Activated naive CD8-positive, alpha-beta T cell treated with anti-CD3 and anti-CD28 coated beads, Interleukin-2, amount 50 U/mL, for 16 hours (primary cell): Measurements from ENCODE around the gene ALDH9A1.
"Not testable (repeated sequence)": the region's sequence is repeated elsewhere in the genome, so short reads cannot be mapped to it uniquely, and the experiment has no call there.

Experiments
- DNase-seq: peaks from one replicate; pipeline ENCODE4 v3.0.0-alpha.2; 2020; ENCODE audit warnings: low read depth, low spot score

The ALDH9A1 gene

DNA sequence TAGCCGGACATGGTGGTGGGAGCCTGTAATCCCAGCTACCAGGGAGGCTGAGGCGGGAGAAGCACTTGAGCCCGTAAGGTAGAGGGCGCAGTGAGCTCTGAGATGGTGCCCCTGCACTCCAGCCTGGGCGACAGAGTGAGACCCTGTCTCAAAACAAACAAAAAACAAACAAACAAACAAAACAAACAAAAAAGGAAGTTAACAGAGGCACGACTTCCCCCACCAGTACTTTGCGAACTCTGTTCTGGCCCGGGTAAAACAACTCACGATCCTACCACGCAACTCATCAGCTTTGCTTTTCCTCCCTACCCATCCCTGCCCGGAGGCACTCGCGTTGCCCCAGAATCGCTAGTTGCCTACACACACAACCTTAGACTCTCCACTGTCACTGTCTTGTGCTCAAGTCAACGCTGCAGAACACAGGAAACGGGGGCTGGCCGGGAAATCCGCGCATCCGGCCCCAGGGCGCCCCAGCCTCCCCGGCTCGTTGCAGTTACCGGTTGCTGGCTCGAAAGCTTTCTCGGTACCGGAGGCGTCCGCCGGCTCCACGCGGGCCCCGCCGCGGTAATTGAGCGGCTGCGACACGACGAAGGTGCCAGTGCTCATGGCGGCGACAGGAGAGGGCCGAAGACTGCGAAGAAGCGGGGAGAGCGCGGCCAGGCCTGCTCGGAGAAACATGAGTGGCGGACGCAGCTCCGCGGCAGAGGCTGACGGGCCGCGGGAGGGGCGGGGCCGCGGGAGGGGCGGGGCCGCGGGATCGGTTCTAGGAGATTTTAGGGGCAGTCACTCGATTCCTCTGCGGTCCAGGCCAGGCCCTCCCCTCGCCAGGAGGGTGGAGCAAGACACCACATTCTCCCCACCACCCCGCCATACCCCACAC, at the start of gene ALDH9A1:
Gene ALDH9A1 (minus strand): TSS at position 682 of the 880 bp plus-strand sequence. CDS start 4 bp downstream, at position 678.
- DNase-seq: peak; percentile 73

DNA sequence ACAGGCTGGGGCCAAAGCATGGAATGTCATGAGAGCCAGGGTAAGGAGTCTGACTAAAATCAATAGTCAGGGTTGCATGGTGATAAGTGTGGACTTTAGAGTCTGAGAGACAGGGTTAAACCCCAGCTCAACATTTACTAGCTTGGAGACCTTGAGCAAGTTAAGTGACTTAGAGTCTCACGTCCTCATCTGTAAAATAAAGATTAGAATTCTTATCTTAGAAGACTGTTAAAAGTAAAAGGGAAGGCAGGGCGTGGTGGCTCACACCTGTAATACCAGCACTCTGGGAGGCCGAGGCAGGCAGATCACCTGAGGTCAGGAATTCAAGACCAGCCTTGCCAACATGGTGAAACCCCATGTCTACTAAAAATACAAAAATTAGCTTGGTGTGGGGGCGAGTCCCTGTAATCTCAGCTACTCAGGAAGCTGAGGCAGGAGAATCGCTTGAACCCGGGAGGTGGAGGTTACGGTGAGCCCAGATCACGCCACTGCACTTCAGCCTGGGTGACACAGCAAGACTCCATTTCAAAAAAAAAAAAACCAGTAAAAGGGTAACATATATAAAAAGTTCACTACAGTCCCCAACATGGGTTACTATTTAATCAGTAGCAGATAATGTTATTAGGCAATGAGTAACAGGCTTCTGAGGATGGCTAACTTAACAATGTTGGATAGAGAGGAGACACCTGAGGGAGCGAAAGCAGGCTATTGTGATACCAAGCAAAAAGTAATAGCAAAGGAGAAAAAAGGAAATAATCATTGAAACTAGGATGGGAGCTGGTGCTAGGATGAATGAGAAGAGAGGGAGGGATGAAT, 49.5 kb upstream of the ALDH9A1 start:
- DNase-seq: no peak

DNA sequence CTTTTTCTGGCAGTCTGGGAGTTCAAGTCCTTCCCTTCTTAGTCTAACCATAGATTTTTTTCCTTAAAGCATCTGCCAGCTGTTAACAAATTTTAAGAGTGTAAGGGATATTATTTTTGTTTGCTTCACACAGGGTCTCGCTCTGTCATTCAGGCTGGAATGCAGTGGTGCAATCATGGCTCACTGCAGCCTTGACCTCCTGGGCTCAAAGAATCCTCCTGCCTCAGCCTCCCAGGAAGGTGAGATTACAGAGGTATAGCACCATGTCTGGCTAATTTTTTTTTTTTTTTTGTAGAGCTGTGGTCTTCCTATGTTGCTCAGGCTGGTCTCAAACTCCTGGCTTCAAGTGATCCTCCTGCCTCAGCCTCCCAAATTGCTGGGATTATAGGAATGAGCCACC, 46.6 kb upstream of the ALDH9A1 start:
- DNase-seq: not testable (repeated sequence)

DNA sequence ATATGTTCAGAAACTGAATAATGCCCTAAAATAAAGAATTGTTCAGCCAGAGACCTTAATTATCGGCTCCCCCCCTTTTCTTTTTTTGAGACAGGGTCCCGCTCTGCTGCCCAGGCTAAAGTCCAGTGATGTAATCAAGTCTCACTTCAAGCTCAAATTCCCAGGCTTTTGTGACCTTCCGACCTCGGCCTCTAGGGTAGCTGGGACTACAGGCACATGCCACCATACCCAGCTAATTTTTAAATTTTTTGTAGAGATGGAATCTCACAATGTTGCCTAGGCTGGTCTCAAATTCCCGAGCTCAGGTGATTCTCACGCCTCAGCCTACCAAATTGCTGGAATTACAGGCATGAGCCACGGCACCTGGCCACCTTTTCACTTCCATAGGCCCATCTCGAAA, 43.8 kb upstream of the ALDH9A1 start:
- no peak for DNase-seq

DNA sequence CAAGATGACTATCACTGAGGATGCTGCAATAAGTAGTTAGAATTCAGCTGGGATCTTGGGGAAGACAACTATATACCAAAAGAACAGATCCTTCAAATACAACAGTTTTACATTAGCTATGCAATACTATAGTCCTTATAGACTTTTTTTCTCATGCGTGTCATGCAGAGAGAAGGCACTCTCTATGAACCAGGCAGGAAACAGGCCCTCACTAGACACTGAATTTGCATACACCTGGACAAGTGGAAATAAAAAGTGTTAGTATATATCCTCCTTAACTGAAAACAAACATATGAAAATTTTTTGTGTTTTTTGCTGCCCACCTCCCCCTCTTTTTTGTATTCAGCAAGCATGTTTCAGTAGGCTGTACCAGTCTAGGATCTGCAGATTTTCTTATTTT, 40.4 kb upstream of the ALDH9A1 start:
- DNase-seq: no peak

DNA sequence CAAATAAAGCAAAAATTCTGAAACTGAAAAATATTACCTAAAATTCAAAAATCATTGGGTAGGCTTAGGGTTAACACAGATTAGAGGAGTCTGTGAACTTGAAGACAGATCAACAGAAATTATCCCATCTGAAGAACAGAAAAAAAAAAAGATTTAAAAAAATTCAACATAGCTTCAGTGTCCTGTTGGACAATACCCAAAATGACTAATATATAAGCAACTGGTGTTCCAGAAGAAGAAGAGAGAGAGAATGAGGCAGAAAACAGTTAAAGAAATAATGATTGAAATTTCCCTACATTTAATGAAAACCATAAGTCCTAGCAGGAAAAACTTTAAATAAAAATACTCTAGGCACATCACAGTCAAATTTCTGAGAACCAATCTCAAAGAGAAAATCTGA, 38.8 kb upstream of the ALDH9A1 start:
- DNase-seq: no peak

DNA sequence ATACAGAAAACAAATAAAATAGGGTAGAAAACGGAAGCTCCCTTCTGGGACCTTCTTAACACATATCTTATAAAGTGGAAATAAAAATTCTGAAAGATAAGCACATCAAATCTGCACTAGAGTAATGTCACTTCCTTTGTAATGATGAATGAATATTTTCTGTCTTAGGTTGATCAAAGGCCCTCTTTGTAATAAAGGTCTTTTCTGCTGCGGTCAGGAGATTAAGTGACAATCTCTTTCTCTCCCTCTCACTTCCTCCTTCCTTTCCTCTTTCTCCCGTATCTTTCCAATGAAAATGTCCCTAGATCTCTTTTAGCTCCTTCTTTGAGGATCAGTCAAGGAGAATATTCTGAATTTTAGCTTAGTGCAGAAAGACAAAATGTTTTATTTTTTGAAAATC, 36.5 kb upstream of the ALDH9A1 start:
- no peak for DNase-seq

DNA sequence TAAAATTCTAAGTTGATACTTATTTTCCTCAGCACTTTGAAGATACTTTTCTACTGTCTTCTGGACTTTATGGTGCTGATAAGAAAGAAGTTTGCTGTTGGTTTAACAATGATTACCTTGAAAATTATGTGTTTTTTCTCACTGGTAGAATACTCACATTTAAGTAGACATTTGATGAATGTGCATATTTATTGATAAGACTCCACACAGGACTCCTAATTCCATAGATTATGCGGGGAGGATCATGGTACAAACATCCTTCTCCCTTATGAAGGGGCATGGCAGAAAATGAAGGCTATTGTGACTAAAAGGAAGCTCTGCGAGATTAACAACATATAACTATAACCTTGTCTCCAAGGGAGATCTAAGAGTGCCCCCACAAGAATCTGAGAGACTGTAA, 28.5 kb upstream of the ALDH9A1 start:
- DNase-seq: no peak

DNA sequence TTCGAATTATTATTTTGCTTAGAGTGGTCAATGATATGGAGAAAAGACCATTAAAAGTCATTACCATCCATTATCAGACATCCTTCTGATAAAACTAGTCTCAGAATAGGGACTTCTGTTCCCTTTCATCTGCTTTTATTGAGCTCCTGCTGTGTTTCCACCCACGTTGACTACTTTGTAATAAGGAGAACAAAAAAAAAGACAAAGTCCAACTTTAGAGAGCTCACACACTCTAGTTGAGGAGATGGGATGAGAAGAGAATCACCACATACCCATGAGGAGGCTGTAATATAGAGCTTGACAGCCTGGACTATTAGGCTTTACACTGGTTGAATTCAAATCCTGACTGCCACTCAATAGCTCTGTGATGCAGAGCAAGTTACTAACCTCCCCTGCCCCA, 27.8 kb upstream of the ALDH9A1 start:
- no peak for DNase-seq

DNA sequence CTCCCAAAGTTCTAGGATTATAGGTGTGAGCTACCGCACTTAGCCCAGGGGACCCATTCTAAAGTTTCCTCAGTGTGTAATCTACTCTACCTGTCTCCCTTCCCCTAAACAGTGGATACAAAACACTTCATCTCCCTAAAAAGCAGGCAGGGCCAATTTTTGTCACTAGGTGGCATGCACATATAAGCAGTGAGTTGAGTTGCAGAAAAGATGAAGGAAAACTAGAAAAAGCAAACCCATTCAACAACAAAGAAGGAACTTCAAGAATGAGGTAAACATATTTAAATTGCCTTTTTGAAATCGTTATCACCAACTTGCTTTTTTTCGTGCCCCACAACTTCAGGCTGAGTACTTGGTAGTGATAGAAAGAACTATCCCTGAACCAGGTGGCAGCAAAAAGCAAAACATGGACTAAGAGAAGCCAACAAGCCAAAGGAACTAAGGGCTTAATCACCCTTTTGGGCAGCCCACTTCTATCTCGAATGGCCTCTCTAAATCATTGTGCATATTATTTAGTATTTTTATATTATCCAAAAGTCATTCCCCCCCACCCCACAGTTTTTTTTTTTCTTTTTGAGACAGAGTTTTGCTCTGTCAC, 19.7 kb upstream of the ALDH9A1 start:
- no peak for DNase-seq

DNA sequence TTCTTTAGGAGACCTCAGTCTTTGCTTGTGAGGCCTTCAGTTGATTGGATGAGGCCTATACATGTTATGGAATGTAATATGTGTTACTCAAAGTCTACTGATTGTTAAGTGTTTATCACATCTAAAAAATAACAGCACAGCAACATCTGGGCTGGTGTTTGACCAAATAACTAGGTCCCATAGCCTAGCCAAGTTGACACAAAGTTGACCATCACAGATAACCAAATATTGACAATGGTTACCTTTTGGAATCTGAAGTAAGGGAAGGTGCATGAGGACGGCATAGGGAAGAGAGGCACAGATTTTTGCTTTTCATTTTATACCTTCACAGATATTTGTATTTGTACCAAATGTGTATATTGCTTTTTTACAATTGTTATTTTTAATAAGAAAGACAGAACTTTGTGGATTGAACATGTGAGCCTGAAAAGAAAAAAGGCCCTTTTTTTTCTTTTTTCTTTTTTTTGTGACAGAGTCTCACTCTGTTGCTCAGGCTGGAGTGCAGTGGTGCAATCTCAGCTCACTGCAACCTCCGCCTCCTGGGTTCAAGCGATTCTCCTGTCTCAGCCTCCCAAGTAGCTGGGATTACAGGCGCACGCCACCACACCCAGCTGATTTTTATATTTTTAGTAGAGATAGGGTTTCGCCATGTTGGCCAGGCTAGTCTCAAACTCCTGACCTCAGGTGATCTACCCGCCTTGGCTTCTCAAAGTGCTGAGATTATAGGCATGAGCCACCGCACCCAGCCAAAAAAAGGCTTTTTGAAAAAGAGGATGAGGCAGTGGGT, 18.1 kb upstream of the ALDH9A1 start:
- DNase-seq: not testable (repeated sequence)

DNA sequence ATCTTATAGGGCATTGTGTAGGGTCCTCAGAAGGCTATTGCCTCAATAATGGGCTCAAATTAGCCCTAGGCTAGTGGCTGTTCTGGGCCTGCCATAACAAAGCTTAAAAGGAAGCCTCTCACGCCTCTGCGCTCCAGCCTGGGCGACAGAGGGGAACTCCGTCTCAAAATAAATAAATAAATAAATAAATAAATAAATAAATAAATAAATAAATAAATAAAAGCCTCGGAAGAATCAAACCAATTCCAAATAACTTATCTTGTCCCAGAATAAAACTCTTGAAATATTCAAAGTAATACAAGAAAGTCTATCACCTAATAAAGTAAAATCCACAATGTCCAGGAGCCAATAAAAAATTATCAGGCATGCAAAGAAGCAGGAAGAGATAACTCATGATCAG, 14.4 kb upstream of the ALDH9A1 start:
- no peak for DNase-seq

DNA sequence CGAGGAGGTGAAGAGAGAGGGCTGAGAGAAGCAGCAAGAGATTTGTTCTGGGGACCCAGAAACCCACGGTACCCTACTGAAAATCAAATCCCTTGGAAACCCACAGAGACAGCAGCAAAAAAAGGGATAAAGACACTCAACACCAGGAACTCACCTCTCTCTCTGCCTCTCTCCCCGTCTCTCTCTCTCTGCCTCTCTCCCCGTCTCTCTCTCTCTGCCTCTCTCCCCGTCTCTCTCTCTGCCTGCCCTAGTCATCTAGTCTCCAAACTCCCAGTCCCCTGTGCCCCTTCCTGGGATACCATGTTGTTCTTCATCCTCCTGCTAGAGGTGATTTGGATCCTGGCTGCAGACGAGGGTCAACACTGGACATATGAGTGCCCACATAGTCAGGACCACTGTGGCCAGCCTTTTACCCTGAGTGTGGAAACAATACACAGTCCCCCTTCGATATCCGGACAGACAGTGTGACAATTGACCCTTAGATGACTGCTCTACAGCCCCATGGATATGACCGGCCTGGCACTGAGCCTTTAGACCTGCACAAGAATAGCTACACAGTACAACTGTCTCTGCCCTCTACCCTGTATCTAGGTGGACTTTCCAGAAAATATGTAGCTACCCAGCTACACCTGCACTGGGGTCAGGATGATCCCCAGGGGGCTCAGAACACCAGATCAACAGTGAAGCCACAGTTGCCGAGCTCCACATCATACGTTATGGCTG, 9.8 kb upstream of the ALDH9A1 start:
- DNase-seq: no peak

DNA sequence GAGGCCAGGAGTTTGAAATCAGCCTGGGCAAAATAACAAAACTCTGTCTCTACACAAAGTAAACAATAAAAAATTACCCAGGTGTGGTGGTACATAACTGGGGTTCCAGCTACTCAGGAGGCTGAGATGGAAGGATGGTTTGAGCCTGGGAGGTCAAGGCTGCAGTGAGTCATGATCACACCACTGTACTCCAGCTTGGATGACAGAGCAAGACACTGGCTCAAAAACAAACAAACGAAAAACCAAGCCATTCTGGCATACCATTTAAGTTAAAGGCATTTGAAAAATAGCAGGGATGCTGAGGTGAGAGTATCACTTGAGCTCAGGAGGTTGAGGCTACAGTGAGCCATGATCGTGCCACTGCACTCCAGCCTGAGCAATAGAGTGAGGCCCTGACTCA, 5.3 kb upstream of the ALDH9A1 start:
- DNase-seq: no peak

DNA sequence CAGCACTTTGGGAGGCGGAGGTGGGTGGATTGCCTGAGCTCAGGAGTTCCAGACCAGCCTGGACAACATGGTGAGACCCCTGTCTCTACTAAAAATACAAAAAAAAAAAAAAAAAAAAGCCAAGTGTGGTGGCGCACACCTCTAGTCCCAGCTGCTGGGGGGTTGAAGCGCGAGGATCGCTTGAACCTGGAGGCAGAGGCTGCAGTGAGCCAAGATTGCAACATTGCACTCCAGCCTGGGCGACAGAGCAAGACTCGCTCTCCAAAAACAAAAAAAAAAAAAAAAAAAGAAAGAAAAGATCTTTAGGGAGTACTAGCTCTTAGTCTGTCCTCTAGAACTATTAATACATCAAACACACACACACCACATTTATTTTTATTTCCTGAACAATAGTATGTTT, 3.6 kb upstream of the ALDH9A1 start:
- not testable (repeated sequence) for DNase-seq

DNA sequence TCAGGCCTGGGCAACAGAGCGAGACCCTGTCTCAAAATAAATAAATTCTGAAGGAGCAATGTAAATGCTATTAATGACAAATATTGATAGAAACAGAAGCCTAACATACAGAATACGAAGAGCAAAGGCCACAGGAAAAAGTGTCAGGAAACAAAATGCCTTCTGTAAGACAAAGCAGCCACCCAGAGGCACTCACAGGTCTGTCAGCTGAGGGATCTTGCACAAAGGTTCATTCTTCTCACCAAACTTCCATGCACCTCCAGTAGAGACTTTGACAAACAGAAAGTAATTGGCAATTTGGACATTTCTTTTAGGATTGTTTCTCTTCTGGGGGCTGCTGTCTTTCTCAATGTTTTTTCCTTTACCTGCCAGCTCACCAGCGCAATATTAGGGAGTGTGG, 1.2 kb upstream of the ALDH9A1 start:
- no peak for DNase-seq

DNA sequence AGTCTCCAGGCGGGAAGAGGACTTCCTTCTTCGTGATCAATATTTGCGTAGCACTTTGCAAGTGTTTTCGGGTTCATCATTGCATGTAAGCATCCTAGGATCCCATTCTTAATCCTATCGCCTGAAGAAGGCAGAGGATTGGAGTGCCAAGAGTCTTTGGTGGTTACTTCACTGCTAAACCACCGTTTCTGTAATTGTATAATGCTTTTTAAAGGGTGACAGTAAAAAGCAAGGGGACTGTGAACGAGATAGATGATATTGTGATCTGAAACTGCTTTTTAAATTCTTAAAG, 345 bp upstream of the ALDH9A1 start:
- DNase-seq: no peak

DNA sequence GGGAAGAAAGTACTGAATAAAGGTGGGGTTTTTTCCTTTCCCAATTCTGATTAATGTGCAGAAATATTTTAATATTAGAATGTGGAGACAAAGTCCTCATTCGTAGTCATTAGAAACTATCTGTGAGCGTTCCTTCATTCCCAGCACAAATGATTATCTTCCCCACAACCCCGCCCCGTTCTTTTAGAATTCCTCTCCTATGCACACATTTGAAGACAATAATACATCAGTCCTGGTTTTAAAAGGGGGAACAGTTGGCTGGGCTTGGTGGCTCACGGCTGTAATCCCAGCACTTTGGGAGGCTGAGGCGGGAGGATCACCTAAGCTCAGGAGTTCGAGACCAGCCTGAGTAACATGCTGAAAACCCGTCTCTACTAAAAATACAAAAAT, 876 bp downstream of the ALDH9A1 start:
- DNase-seq: no peak

DNA sequence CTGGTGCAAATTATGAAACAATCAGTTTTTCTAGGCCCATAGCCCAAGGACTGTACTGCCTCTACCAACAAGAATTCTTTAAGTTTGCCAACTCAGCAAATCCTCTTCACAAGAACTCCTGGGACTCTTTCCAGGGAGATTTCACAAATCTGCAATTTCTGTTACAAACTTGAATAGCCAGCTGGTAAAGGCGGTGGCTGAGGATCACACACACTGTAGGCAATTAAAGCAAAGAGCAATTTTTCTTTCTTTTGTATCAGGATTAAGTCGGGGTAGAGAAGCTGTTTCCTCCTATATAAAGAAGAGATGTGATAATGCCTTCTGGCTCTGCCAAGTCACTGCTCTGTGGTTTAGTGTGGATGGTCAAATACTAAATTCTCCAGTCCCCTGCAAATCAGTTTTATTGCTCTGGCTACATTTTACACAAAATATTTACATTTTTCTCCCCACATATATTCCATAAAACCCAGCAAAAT, 1.7 kb downstream of the ALDH9A1 start:
- no peak for DNase-seq

DNA sequence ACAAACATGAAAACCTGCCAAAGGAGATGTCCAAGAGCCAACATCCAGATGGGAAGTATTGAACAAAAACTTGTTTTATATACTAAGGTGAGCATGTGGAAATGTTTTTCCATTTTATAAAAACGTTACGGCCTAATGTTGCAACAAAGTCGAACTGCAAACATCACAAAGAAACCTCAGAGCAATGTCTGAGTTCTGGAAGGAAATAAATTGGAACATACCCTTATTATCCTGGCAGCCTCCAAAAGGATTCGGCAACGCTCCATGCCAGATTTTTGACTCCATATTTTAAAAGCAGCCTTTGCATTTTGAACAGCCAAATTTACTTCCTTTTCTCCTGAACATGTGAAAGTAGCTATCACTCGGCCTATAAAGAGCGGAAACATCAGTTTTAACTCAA, 3.3 kb downstream of the ALDH9A1 start:
- DNase-seq: no peak

DNA sequence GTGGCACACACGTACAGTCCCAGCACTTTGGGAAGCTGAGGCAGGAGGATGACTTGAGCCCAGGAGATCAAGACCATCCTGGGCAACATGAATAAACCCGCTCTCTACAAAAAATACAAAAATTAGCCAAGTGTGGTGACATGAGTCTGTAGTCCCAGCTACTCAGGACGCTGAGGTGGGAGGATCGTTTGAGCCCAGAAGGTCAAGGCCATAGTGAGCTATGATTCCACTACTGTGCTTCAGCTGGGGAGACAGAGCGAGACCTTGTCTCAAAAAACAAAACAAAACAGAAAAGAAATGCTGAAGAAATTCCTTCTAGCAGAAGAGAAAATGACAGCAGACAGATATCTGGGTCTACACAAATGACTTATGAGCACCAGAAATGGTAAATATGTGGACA, 10.3 kb downstream of the ALDH9A1 start:
- DNase-seq: no peak
